ENCODE data around the gene MSLN. TPM values are rescaled to one million over a fixed set of nuclear protein-coding genes. Genes with fewer than 3 reads are reported as not detected.

Gene MSLN
- total and polyA plus RNA-seq, 9 of the 15 experiments (the other 6 are each of a cell fraction or from before 2014, with no cell fraction given), result not detected

DNA sequence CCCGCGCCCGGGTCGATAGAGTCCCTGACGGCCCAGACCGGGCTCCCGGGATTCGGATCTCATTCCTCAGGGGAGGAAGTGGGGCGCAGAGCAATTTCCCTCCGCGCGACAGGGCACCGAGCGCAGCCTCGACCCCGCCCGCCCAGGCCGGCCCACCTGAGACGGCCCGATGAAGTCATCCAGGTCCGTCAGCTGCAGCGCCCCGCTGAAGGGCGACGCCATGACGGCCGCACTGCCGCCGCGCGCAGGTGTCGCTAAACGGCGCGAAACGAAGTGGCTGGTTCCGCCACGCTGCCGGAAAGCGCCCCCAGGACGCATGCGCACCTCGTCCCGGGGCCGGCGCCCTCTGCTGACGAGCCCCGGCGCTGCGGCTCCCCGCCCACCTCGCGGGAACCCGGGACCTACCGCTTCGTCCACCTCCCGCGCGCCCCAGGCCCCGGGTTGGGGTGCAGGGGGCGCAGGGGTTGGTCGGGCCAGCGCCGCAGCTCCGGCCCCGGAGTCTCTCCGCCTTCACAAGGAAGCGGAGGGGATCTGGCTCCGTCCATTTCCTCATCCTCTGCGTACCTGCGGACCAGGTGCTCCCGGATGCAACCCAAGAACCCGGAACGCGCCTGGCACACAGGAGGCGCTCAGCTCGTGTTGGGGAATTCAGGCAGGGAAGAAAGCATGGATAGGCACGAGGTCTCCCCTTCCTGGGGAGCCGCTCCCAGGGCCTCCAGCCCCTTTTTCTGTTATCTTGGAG, 19.6 kb upstream of the MSLN start, which contains the start of gene CIAO3 (continued):
- TF ChIP-seq, protein P1, sequence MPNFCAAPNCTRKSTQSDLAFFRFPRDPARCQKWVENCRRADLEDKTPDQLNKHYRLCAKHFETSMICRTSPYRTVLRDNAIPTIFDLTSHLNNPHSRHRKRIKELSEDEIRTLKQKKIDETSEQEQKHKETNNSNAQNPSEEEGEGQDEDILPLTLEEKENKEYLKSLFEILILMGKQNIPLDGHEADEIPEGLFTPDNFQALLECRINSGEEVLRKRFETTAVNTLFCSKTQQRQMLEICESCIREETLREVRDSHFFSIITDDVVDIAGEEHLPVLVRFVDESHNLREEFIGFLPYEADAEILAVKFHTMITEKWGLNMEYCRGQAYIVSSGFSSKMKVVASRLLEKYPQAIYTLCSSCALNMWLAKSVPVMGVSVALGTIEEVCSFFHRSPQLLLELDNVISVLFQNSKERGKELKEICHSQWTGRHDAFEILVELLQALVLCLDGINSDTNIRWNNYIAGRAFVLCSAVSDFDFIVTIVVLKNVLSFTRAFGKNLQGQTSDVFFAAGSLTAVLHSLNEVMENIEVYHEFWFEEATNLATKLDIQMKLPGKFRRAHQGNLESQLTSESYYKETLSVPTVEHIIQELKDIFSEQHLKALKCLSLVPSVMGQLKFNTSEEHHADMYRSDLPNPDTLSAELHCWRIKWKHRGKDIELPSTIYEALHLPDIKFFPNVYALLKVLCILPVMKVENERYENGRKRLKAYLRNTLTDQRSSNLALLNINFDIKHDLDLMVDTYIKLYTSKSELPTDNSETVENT (CRISPR knock-in tag; IDR thresholded peaks at IDR 0.05), result peak; percentile 34; the same call in 1 of the 2 replicates
- TF ChIP-seq PHF8 (IDR thresholded peaks at IDR 0.05; ENCODE audit: borderline replicate concordance, low read length) (peak; percentile 79; the same call in 1 of the 2 replicates), FUS (optimal IDR thresholded peaks at IDR 0.05; ENCODE audit: low read depth, low read length) (peak; percentile 37), ZKSCAN3 (CRISPR knock-in tag; IDR thresholded peaks at IDR 0.05) (no peak), CHD1 (IDR thresholded peaks at IDR 0.05; ENCODE audit: low read length) (peak; percentile 17), ZBTB17 (CRISPR knock-in tag; IDR thresholded peaks at IDR 0.05) (peak; percentile 84), ZNF239 (CRISPR knock-in tag; IDR thresholded peaks at IDR 0.05) (peak; percentile 27; the same call in 1 of the 2 replicates), XRCC3 (IDR thresholded peaks at IDR 0.05) (no peak), FOXP1 (CRISPR knock-in tag; IDR thresholded peaks at IDR 0.05) (0 out of 2 replicates have a peak, but pooled peaks have one; percentile 88), KDM5B (IDR thresholded peaks at IDR 0.05; ENCODE audit: insufficient replicate concordance, low read depth, low read length) (peak; percentile 78), MEIS2 (IDR thresholded peaks at IDR 0.05; ENCODE audit: partially characterized antibody) (peak; percentile 81), ESRRA (IDR thresholded peaks at IDR 0.05; ENCODE audit: borderline replicate concordance, low read depth) (peak; percentile 94), GATAD2B (IDR thresholded peaks at IDR 0.05; ENCODE audit: borderline replicate concordance) (peak; percentile 94), HNRNPK (IDR thresholded peaks at IDR 0.05; ENCODE audit: low read depth, low read length, poor library complexity, severe bottlenecking) (peak; percentile 64), ZSCAN29 (IDR thresholded peaks at IDR 0.05) (peak; percentile 48; the same call in 1 of the 2 replicates)
- TF ChIP-seq, protein P2, sequence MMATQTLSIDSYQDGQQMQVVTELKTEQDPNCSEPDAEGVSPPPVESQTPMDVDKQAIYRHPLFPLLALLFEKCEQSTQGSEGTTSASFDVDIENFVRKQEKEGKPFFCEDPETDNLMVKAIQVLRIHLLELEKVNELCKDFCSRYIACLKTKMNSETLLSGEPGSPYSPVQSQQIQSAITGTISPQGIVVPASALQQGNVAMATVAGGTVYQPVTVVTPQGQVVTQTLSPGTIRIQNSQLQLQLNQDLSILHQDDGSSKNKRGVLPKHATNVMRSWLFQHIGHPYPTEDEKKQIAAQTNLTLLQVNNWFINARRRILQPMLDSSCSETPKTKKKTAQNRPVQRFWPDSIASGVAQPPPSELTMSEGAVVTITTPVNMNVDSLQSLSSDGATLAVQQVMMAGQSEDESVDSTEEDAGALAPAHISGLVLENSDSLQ (IDR thresholded peaks at IDR 0.05), result no peak; the same call in 1 of the 2 replicates
- TF ChIP-seq, protein P3, sequence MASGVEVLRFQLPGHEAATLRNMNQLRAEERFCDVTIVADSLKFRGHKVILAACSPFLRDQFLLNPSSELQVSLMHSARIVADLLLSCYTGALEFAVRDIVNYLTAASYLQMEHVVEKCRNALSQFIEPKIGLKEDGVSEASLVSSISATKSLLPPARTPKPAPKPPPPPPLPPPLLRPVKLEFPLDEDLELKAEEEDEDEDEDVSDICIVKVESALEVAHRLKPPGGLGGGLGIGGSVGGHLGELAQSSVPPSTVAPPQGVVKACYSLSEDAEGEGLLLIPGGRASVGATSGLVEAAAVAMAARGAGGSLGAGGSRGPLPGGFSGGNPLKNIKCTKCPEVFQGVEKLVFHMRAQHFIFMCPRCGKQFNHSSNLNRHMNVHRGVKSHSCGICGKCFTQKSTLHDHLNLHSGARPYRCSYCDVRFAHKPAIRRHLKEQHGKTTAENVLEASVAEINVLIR (CRISPR knock-in tag; IDR thresholded peaks at IDR 0.05), result peak; percentile 83
- TF ChIP-seq, protein P4, sequence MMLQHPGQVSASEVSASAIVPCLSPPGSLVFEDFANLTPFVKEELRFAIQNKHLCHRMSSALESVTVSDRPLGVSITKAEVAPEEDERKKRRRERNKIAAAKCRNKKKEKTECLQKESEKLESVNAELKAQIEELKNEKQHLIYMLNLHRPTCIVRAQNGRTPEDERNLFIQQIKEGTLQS (IDR thresholded peaks at IDR 0.05), result peak; percentile 91
- TF ChIP-seq, protein P4 (CRISPR knock-in tag; conservative IDR thresholded peaks at IDR 0.05), result peak; percentile 81; the same call in 1 of the 2 replicates
- TF ChIP-seq, protein P5, sequence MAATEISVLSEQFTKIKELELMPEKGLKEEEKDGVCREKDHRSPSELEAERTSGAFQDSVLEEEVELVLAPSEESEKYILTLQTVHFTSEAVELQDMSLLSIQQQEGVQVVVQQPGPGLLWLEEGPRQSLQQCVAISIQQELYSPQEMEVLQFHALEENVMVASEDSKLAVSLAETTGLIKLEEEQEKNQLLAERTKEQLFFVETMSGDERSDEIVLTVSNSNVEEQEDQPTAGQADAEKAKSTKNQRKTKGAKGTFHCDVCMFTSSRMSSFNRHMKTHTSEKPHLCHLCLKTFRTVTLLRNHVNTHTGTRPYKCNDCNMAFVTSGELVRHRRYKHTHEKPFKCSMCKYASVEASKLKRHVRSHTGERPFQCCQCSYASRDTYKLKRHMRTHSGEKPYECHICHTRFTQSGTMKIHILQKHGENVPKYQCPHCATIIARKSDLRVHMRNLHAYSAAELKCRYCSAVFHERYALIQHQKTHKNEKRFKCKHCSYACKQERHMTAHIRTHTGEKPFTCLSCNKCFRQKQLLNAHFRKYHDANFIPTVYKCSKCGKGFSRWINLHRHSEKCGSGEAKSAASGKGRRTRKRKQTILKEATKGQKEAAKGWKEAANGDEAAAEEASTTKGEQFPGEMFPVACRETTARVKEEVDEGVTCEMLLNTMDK (IDR thresholded peaks at IDR 0.05; ENCODE audit: borderline replicate concordance, insufficient read depth, low read depth, low read length, poor library complexity, severe bottlenecking), result peak; percentile 100
